ENCODE measurements around the gene CEP104. TPM values are rescaled to one million over a fixed set of nuclear protein-coding genes. Genes with fewer than 3 reads are reported as not detected.

Gene CEP104
- total RNA-seq, 2 donors from 2014 or later = 41.1 to 52.7 TPM

DNA sequence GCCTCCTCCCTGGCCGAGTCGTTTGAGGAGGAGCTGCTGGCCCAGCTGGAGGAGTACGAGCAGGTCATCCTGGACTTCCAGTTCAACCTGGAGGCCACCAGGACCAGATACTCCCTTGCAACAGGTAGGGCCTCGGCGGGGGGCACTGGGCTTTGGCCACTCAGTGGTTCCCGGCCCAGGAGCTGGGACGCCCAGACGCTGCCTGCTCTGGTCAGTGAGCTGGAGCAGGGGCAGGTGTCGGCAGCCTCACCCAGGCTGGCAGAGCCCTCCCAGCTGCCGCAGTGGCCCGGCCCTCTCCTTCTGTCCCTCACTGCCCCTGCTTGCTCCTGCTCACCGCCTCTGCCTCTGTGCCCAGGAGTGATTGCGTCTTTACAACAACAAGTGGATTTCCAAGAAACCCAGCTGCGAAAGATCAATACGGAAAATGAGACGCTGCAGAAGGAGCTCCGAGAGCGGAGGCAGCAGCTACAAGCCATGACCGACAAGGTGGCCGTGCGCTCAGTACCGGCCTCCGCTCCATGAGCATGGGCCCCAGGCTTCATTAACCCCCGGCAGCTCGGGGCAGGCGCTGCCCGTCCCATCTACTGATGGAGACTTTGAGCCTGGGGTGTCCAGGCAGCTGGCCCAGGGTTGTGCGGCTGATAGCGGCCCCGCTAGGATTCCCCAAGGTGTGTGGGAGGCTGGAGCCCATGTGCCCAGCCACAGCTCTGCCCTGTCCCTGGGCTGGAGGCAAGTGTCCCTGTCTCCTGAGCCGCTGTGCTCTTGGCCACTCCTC, 93.5 kb downstream of the CEP104 start:
- Histone ChIP-seq H3K9me3 (no peaks in the 10 kb centered on the region), H3K36me3 (no peaks in the 10 kb centered on the region), H3K27me3 (no peaks in the 10 kb centered on the region), H3K4me3 (no peak overlapping the region), H3K27ac (no peak overlapping the region), H3K4me1 (no peaks in the 10 kb centered on the region), H3K9ac (ENCODE audit: low read depth in 2 of 2, low read length in 2 of 2) (no peak overlapping the region)
- DNase-seq = no peak
- TF ChIP-seq, protein P1, sequence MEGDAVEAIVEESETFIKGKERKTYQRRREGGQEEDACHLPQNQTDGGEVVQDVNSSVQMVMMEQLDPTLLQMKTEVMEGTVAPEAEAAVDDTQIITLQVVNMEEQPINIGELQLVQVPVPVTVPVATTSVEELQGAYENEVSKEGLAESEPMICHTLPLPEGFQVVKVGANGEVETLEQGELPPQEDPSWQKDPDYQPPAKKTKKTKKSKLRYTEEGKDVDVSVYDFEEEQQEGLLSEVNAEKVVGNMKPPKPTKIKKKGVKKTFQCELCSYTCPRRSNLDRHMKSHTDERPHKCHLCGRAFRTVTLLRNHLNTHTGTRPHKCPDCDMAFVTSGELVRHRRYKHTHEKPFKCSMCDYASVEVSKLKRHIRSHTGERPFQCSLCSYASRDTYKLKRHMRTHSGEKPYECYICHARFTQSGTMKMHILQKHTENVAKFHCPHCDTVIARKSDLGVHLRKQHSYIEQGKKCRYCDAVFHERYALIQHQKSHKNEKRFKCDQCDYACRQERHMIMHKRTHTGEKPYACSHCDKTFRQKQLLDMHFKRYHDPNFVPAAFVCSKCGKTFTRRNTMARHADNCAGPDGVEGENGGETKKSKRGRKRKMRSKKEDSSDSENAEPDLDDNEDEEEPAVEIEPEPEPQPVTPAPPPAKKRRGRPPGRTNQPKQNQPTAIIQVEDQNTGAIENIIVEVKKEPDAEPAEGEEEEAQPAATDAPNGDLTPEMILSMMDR (IDR thresholded peaks at IDR 0.05) = no peak
- intact Hi-C loops (cut with DNase I) = no loop called here

DNA sequence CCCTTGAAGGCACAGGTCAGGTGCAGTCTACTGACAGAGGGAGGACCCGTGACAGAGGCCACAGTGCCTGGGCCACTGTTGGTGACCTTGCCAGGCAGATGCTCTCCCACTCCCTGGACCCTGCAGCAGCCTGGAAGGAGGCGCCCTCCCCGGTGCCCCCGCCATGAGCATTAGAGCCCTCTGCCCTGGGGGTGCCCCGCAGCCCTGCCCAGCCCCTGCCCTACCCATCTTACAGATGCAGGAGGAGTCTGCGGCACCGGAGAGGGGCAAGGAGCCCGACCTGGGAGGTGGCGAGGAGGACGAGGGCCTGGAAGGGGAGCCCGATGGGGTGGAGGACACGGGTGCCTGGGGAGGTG, 94.2 kb downstream of the CEP104 start:
- no peak overlapping the region for H3K4me3 ChIP-seq
- TF ChIP-seq, protein P1 (IDR thresholded peaks at IDR 0.05) = no peak

DNA sequence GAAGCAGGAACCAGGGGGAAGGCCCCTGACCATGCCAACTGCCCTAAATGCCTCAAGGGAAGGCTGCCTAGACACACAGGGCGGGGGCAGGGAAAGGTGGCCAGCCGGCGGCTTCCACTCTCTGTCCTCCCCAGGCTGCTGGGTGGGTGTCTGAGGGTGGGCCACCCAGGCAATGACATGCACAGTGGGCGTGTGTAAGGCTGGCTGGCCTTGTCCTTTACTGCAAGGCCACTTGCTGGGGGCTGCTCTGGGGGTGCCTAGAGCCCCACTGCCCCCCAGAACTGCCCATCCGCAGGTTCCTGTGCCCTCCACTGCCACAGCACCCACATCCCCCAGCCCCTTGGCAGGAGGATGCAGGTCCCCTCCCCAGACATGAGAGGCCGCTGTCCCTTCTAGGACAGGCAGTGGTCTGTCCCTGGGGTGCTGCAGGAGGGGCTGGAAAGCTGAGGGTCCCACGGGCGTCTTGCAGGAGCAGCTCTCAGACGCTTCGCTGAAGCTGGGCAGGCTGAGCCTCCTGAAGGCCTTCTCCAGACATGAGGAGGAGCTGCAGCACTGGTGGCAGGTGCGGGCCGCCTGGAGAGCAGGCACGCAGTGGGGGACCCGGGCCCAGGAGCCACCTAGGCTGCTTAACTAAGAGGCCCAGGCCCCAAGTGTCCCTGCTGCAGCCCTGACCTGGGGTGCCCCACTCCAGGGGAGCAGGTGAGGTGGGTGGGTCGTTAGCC, 94.7 kb downstream of the CEP104 start:
- intact Hi-C loops (cut with DNase I) = no loop called here
- H3K27me3 ChIP-seq = no peaks in the 10 kb centered on the region
- TF ChIP-seq, protein P1 (IDR thresholded peaks at IDR 0.05) = no peak
- H3K36me3 ChIP-seq = no peaks in the 10 kb centered on the region
- H3K9me3 ChIP-seq = no peaks in the 10 kb centered on the region
- H3K27ac ChIP-seq = no peak overlapping the region
- no peak overlapping the region for H3K4me3 ChIP-seq
- no peaks in the 10 kb centered on the region for H3K4me1 ChIP-seq
- H3K9ac ChIP-seq (ENCODE audit: low read depth in 2 of 2, low read length in 2 of 2) = no peak overlapping the region
- no peak for DNase-seq

More for the DNA sequence above, 94.2 kb downstream of the CEP104 start:
- no peak for DNase-seq
- intact Hi-C loops (cut with DNase I) = no loop called here
- H3K36me3 ChIP-seq = no peaks in the 10 kb centered on the region
- no peaks in the 10 kb centered on the region for H3K27me3 ChIP-seq
- H3K4me1 ChIP-seq = no peaks in the 10 kb centered on the region
- no peaks in the 10 kb centered on the region for H3K9me3 ChIP-seq
- H3K9ac ChIP-seq (ENCODE audit: low read depth in 2 of 2, low read length in 2 of 2) = no peak overlapping the region
- no peak overlapping the region for H3K27ac ChIP-seq

Other genes starting within 250 kb of the CEP104 start
- gene MEGF6, start 245.7 kb downstream of the CEP104 start, total RNA-seq = 1 to 10 TPM; 5.2 to 6.4 TPM
- gene TPRG1L, start 232.2 kb downstream of the CEP104 start, total RNA-seq = 10 to 100 TPM; 63.0 to 81.5 TPM
- 10 to 100 TPM; 19.9 to 24.2 TPM for gene WRAP73, start 207.1 kb downstream of the CEP104 start, total RNA-seq
- gene TP73, start 204.7 kb downstream of the CEP104 start, total RNA-seq = under 1 TPM; 0.29 to 0.42 TPM
- gene CCDC27, start 104.8 kb downstream of the CEP104 start, total RNA-seq = not detected
- 1 to 10 TPM; 1.9 to 2.4 TPM for gene SMIM1, start 84.5 kb downstream of the CEP104 start, total RNA-seq
- gene LRRC47, start 60.7 kb downstream of the CEP104 start, total RNA-seq = 10 to 100 TPM; 31.9 to 42.7 TPM
- 10 to 100 TPM in 1 of 2 donors, 1 to 10 TPM in 1; 4.5 to 10.7 TPM for gene DFFB, start 265 bp upstream of the CEP104 start, total RNA-seq
- gene C1orf174, start 43.1 kb upstream of the CEP104 start, total RNA-seq = 10 to 100 TPM; 19.4 to 32.8 TPM

Measured in colonic mucosa (tissue), 4 donors.